Kidney capillary endothelial cell (primary cell): ENCODE data around the gene TACC3.

Experiments used
- DNase-seq: peaks from one replicate; pipeline ENCODE4 v3.0.0-alpha.2; 2018; ENCODE audit warnings: low spot score

Gene TACC3

GRCh38 chr4:1703867-1704266, 17.5 kb upstream of the TACC3 start:
- no peak for DNase-seq

GRCh38 chr4:1705732-1706131, 15.6 kb upstream of the TACC3 start:
- no peak for DNase-seq

- no peak for DNase-seq
Measured at GRCh38 chr4:1706358-1706757, 15.0 kb upstream of the TACC3 start.

- no peak for DNase-seq
Measured at GRCh38 chr4:1708581-1708980, 12.7 kb upstream of the TACC3 start.

GRCh38 chr4:1711055-1711570, 10.2 kb upstream of the TACC3 start:
- no peak for DNase-seq

GRCh38 chr4:1711571-1712215, 9.6 kb upstream of the TACC3 start:
- peak; percentile 64 for DNase-seq

- DNase-seq: peak; percentile 83
Measured at GRCh38 chr4:1712216-1713002, 8.9 kb upstream of the TACC3 start, which contains the start of gene SLBP. Gene SLBP, minus strand, starts transcription at chr4:1712319. Its CDS starts 131 bp downstream, at chr4:1712188.

- no peak for DNase-seq
Measured at GRCh38 chr4:1713003-1713851, 8.1 kb upstream of the TACC3 start.

GRCh38 chr4:1714303-1715001, 6.9 kb upstream of the TACC3 start:
- no peak for DNase-seq

- peak; percentile 69 for DNase-seq
Measured at GRCh38 chr4:1715002-1715758, 6.1 kb upstream of the TACC3 start.

- DNase-seq: no peak
Measured at GRCh38 chr4:1716065-1716945, 5.0 kb upstream of the TACC3 start.

GRCh38 chr4:1717129-1718094, 3.9 kb upstream of the TACC3 start:
- no peak for DNase-seq

- no peak for DNase-seq
Measured at GRCh38 chr4:1718095-1718850, 3.0 kb upstream of the TACC3 start.

- no peak for DNase-seq
Measured at GRCh38 chr4:1720163-1720983, 948 bp upstream of the TACC3 start.

GRCh38 chr4:1721666-1722550, 587 bp downstream of the TACC3 start:
- DNase-seq: no peak

GRCh38 chr4:1722551-1723118, 1.3 kb downstream of the TACC3 start:
- no peak for DNase-seq
